Thoracic aorta (tissue), 2 donors: Measurements from ENCODE around the gene PAK1. TPM values are rescaled to one million over a fixed set of nuclear protein-coding genes. Genes with fewer than 3 reads are reported as not detected.

ENCODE experiments used
- ATAC-seq: fragments of 150-250 bp; one replicate; pipeline ENCODE4 v1.8.0; 2017; ENCODE audit warnings: low read depth; ENCODE audit not compliant: insufficient number of reproducible peaks, low FRiP score
- DNase-seq: peaks from one replicate; pipeline ENCODE4 v3.0.0-alpha.2; 2020; ENCODE audit warnings: low spot score
- H3K27ac ChIP-seq, 2 donors: fragments of 200-600 bp; sonication (generic); 1 replicate in 1 of 2; 2 replicates in 1 of 2; pipeline ENCODE4 v1.5.1; 2016; ENCODE audit warnings: mild to moderate bottlenecking in 2 of 2, moderate library complexity in 2 of 2
- H3K27me3 ChIP-seq: fragments of 200-600 bp; sonication (generic); replicated peaks from 2 replicates; pipeline ENCODE4 v1.6.0; 2016; ENCODE audit warnings: mild to moderate bottlenecking; ENCODE audit not compliant: insufficient read depth
- H3K36me3 ChIP-seq: fragments of 200-600 bp; sonication (generic); one replicate; pipeline ENCODE4 v1.5.1; 2016
- H3K4me1 ChIP-seq, 2 donors: fragments of 200-600 bp; sonication (generic); 1 replicate in 1 of 2; 2 replicates in 1 of 2; pipeline versions ENCODE4 v1.5.1 to v1.6.0; 2016; ENCODE audit warnings: low read depth in 2 of 2, mild to moderate bottlenecking in 1 of 2; ENCODE audit not compliant: control insufficient read depth in 1 of 2
- H3K4me3 ChIP-seq: fragments of 200-600 bp; sonication (generic); 2 replicates; pipeline ENCODE4 v1.5.1; 2016; ENCODE audit warnings: mild to moderate bottlenecking
- H3K9me3 ChIP-seq: fragments of 200-600 bp; sonication (generic); 2 replicates; pipeline ENCODE4 v1.5.1; 2016
- total RNA-seq, 2 donors: library from RNA; depleted of rRNA; stranded (reverse); fragments of >200 nt; gene quantifications; one replicate each; pipeline versions ENCODE4 v1.1.0 to v1.2.3, GENCODE V29; 2016
- TF ChIP-seq, protein P1 (sequence below): fragments of 200-600 bp; sonication (generic); IDR thresholded peaks from one replicate; pipeline ENCODE4 v1.5.1; 2019; ENCODE audit warnings: antibody characterized with exemption

Gene PAK1
- total RNA-seq, 2 donors from 2014 or later, result 29.4 to 48.3 TPM

GRCh38 chr11:77517226-77517625, 43.3 kb upstream of the PAK1 start:
- Histone ChIP-seq H3K36me3 (no peaks in the 10 kb centered on the region), H3K27ac (no peak overlapping the region), H3K9me3 (no peaks in the 10 kb centered on the region), H3K4me3 (no peak overlapping the region), H3K27me3 (no peaks in the 10 kb centered on the region), H3K4me1 (no peaks in the 10 kb centered on the region)
- ATAC-seq (no peak), DNase-seq (no peak)
- TF ChIP-seq, protein P1, sequence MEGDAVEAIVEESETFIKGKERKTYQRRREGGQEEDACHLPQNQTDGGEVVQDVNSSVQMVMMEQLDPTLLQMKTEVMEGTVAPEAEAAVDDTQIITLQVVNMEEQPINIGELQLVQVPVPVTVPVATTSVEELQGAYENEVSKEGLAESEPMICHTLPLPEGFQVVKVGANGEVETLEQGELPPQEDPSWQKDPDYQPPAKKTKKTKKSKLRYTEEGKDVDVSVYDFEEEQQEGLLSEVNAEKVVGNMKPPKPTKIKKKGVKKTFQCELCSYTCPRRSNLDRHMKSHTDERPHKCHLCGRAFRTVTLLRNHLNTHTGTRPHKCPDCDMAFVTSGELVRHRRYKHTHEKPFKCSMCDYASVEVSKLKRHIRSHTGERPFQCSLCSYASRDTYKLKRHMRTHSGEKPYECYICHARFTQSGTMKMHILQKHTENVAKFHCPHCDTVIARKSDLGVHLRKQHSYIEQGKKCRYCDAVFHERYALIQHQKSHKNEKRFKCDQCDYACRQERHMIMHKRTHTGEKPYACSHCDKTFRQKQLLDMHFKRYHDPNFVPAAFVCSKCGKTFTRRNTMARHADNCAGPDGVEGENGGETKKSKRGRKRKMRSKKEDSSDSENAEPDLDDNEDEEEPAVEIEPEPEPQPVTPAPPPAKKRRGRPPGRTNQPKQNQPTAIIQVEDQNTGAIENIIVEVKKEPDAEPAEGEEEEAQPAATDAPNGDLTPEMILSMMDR, result no peak

DNA sequence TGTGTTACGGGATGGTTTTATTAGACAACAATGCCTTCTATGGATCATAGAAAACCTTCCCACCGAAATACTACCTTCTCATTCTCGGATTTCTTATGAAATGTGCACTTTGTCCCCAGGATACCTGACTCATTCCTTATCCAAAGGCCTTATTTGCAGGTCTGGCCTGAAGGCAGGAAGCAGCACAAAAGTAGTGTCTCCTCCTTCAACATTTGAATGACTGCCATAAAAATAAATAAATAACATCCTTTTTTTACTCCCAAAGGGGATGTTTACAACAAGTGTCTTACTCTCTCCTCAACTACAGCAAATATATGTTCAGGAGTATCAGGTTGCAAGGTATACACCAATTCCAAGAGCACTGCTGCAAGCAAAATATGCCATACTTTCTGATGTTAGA, 41.6 kb upstream of the PAK1 start:
- Histone ChIP-seq H3K4me3 (no peak overlapping the region), H3K27me3 (no peaks in the 10 kb centered on the region), H3K9me3 (no peaks in the 10 kb centered on the region), H3K27ac (no peak overlapping the region), H3K4me1 (no peaks in the 10 kb centered on the region), H3K36me3 (no peaks in the 10 kb centered on the region)
- no peak for ATAC-seq
- TF ChIP-seq, protein P1, result no peak
- DNase-seq, result no peak

- H3K36me3 ChIP-seq, result no peaks in the 10 kb centered on the region
- H3K4me3 ChIP-seq, result no peak overlapping the region
- H3K9me3 ChIP-seq, result no peaks in the 10 kb centered on the region
- no peaks in the 10 kb centered on the region for H3K4me1 ChIP-seq
- no peaks in the 10 kb centered on the region for H3K27me3 ChIP-seq
- no peak overlapping the region for H3K27ac ChIP-seq
- TF ChIP-seq, protein P1, result no peak
- DNase-seq, result no peak
- no peak for ATAC-seq
These were observed 41.2 kb upstream of the PAK1 start for GRCh38 chr11:77515063-77515462.

- TF ChIP-seq, protein P1, result no peak
- DNase-seq (no peak), ATAC-seq (no peak)
- Histone ChIP-seq H3K27me3 (no peaks in the 10 kb centered on the region), H3K36me3 (no peaks in the 10 kb centered on the region), H3K9me3 (no peaks in the 10 kb centered on the region), H3K27ac (no peak overlapping the region), H3K4me3 (no peak overlapping the region), H3K4me1 (no peaks in the 10 kb centered on the region)
These were observed 38.2 kb upstream of the PAK1 start for GRCh38 chr11:77512092-77512491.

DNA sequence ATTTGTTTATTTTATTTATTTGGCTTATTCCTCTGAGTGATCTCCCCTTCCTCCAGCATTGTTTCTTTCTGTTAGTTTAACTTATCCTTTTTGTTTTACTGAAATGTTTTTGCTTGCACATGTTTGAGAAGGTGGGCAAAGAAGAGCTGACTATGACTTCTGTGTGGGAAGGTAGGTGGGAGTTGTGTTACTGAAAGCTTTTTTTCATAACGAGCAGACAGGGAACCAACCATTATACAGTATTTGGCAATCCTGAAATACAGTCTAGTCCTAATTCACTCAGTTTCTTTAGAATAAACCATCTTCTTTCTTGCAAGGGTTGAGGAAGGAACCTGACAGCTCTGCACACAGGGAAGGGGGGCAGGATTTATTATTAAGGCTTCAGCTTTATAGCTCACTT, 37.0 kb upstream of the PAK1 start:
- Histone ChIP-seq H3K27ac (no peak overlapping the region), H3K4me3 (no peak overlapping the region), H3K9me3 (no peaks in the 10 kb centered on the region), H3K36me3 (no peaks in the 10 kb centered on the region), H3K4me1 (no peaks in the 10 kb centered on the region), H3K27me3 (no peaks in the 10 kb centered on the region)
- no peak for DNase-seq
- ATAC-seq, result no peak
- TF ChIP-seq, protein P1, result no peak
